SK-N-SH treated with all-trans-retinoic acid at 6 μM for 48 hours (cell line): ENCODE data around the gene LHFPL3.

Experiments used
- PATZ1 ChIP-seq: fragments of 250-450 bp; sonication (Bioruptor Pico); IDR thresholded peaks from 2 replicates; pipeline ENCODE4 v1.8.0; 2020; ENCODE audit warnings: mild to moderate bottlenecking, moderate library complexity, borderline replicate concordance
- RARB ChIP-seq: fragments of 250-450 bp; sonication (Bioruptor Pico); IDR thresholded peaks from 2 replicates; pipeline ENCODE4 v1.8.0; 2021; ENCODE audit warnings: mild to moderate bottlenecking, moderate library complexity
- TF ChIP-seq, protein P1 (sequence below): fragments of 250-450 bp; sonication (Bioruptor Pico); IDR thresholded peaks from 2 replicates; pipeline ENCODE4 v1.5.0; 2020; ENCODE audit warnings: mild to moderate bottlenecking, moderate library complexity
- TF ChIP-seq, protein P2 (sequence below): fragments of 250-450 bp; sonication (Bioruptor Pico); IDR thresholded peaks from 2 replicates; pipeline ENCODE4 v1.8.0; 2021; ENCODE audit warnings: low read depth, mild to moderate bottlenecking, moderate library complexity, borderline replicate concordance

GRCh38 chr7:104933022-104933421 is 604.6 kb downstream of the LHFPL3 start:
- no peak for TF ChIP-seq RARB (CRISPR knock-in tag)
- TF ChIP-seq, protein P1, sequence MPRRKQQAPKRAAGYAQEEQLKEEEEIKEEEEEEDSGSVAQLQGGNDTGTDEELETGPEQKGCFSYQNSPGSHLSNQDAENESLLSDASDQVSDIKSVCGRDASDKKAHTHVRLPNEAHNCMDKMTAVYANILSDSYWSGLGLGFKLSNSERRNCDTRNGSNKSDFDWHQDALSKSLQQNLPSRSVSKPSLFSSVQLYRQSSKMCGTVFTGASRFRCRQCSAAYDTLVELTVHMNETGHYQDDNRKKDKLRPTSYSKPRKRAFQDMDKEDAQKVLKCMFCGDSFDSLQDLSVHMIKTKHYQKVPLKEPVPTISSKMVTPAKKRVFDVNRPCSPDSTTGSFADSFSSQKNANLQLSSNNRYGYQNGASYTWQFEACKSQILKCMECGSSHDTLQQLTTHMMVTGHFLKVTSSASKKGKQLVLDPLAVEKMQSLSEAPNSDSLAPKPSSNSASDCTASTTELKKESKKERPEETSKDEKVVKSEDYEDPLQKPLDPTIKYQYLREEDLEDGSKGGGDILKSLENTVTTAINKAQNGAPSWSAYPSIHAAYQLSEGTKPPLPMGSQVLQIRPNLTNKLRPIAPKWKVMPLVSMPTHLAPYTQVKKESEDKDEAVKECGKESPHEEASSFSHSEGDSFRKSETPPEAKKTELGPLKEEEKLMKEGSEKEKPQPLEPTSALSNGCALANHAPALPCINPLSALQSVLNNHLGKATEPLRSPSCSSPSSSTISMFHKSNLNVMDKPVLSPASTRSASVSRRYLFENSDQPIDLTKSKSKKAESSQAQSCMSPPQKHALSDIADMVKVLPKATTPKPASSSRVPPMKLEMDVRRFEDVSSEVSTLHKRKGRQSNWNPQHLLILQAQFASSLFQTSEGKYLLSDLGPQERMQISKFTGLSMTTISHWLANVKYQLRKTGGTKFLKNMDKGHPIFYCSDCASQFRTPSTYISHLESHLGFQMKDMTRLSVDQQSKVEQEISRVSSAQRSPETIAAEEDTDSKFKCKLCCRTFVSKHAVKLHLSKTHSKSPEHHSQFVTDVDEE: no peak
- TF ChIP-seq PATZ1 (CRISPR knock-in tag): no peak
- TF ChIP-seq, protein P2, sequence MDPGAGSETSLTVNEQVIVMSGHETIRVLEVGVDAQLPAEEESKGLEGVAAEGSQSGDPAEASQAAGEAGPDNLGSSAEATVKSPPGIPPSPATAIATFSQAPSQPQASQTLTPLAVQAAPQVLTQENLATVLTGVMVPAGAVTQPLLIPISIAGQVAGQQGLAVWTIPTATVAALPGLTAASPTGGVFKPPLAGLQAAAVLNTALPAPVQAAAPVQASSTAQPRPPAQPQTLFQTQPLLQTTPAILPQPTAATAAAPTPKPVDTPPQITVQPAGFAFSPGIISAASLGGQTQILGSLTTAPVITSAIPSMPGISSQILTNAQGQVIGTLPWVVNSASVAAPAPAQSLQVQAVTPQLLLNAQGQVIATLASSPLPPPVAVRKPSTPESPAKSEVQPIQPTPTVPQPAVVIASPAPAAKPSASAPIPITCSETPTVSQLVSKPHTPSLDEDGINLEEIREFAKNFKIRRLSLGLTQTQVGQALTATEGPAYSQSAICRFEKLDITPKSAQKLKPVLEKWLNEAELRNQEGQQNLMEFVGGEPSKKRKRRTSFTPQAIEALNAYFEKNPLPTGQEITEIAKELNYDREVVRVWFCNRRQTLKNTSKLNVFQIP (CRISPR knock-in tag): no peak
